Hepatocyte (in vitro differentiated cells): ENCODE data around the gene GPRIN1. TPM values are rescaled to one million over a fixed set of nuclear protein-coding genes. Genes with fewer than 3 reads are reported as not detected.
"Not testable (repeated sequence)": the region's sequence is repeated elsewhere in the genome, so short reads cannot be mapped to it uniquely, and the experiment has no call there.

Experiments used
- DNase-seq: peaks from one replicate; pipeline ENCODE4 v3.0.0-alpha.2; 2016; ENCODE audit warnings: low spot score
- H2AFZ ChIP-seq: fragments of 200-600 bp; sonication (generic); 2 replicates; pipeline ENCODE4 v1.6.0; 2016; ENCODE audit warnings: antibody characterized with exemption, mild to moderate bottlenecking
- H3K27ac ChIP-seq: fragments of 200-600 bp; sonication (generic); 2 replicates; pipeline ENCODE4 v1.5.1; 2016; ENCODE audit warnings: mild to moderate bottlenecking
- H3K27me3 ChIP-seq: fragments of 200-600 bp; sonication (generic); 2 replicates; pipeline ENCODE4 v1.6.1; 2016
- H3K36me3 ChIP-seq: fragments of 200-600 bp; sonication (generic); replicated peaks from 2 replicates; pipeline ENCODE4 v1.5.1; 2016; ENCODE audit warnings: low read depth; ENCODE audit not compliant: insufficient read depth
- H3K4me1 ChIP-seq: fragments of 200-600 bp; sonication (generic); 2 replicates; pipeline ENCODE4 v1.5.1; 2016; ENCODE audit warnings: mild to moderate bottlenecking, moderate library complexity; ENCODE audit not compliant: insufficient read depth
- H3K4me2 ChIP-seq: fragments of 200-600 bp; sonication (generic); 2 replicates; pipeline ENCODE4 v1.6.0; 2016
- H3K4me3 ChIP-seq: fragments of 200-600 bp; sonication (generic); 2 replicates; pipeline ENCODE4 v1.5.1; 2016; ENCODE audit warnings: mild to moderate bottlenecking
- H3K79me2 ChIP-seq: fragments of 200-600 bp; sonication (generic); 2 replicates; pipeline ENCODE4 v1.6.0; 2017; ENCODE audit warnings: mild to moderate bottlenecking
- H3K9me2 ChIP-seq: fragments of 200-600 bp; sonication (generic); replicated peaks from 2 replicates; pipeline ENCODE4 v1.6.0; 2017; ENCODE audit warnings: mild to moderate bottlenecking; ENCODE audit not compliant: insufficient read depth
- H3K9me3 ChIP-seq: fragments of 200-600 bp; sonication (generic); 2 replicates; pipeline ENCODE4 v1.5.1; 2016; ENCODE audit warnings: low read depth, mild to moderate bottlenecking
- H4K20me1 ChIP-seq: fragments of 200-600 bp; sonication (generic); 2 replicates; pipeline ENCODE4 v1.6.0; 2016; ENCODE audit warnings: mild to moderate bottlenecking; ENCODE audit not compliant: insufficient read depth, poor library complexity, severe bottlenecking
- CTCF ChIP-seq: fragments of 200-600 bp; sonication (generic); IDR thresholded peaks from 2 replicates; pipeline ENCODE4 v1.5.1; 2016; ENCODE audit warnings: antibody characterized with exemption, mild to moderate bottlenecking; ENCODE audit not compliant: poor library complexity
- EZH2 ChIP-seq: fragments of 200-600 bp; sonication (generic); IDR thresholded peaks from 2 replicates; pipeline ENCODE4 v1.6.1; 2016; ENCODE audit warnings: antibody characterized with exemption, mild to moderate bottlenecking, borderline replicate concordance
- EZH2phosphoT487 ChIP-seq: fragments of 200-600 bp; sonication (generic); IDR thresholded peaks from one replicate; pipeline ENCODE4 v1.6.1; 2018; ENCODE audit warnings: antibody characterized with exemption, mild to moderate bottlenecking, low read depth, moderate library complexity; ENCODE audit not compliant: unreplicated experiment, severe bottlenecking
- WGBS: methylation state at CpG from one replicate; pipeline ENCODE4 v1.1.6; 2016; ENCODE audit warnings: low lambda C conversion rate; ENCODE audit errors: missing lambda C conversion rate; 5-methylcytosine and 5-hydroxymethylcytosine counted together
- polyA plus RNA-seq: library from polyadenylated mRNA; unstranded; fragments of >200 nt; fragmentation: Nextera tagmentation; extraction: Ambion mirVana; gene quantifications from 2 replicates; pipeline ENCODE4 v1.2.1, GENCODE V29; 2016
- total RNA-seq: library from RNA; depleted of rRNA; stranded (reverse); fragments of >200 nt; gene quantifications from 2 replicates; pipeline ENCODE4 v1.2.3, GENCODE V29; 2014

GPRIN1 gene
- total and polyA plus RNA-seq, 2 experiments from 2014 or later = 1.6 to 2.2 TPM

- 89% methylated on average over 8 of the region's 8 CpGs for WGBS
- no peaks in the 10 kb centered on the region for H3K36me3 ChIP-seq
- no peaks in the 10 kb centered on the region for H3K9me3 ChIP-seq
- H3K27me3 ChIP-seq = no peaks in the 10 kb centered on the region
- no peak overlapping the region for H2AFZ ChIP-seq
- H3K4me1 ChIP-seq = no peaks in the 10 kb centered on the region
- H3K4me3 ChIP-seq = no peak overlapping the region
- no peak overlapping the region for H3K27ac ChIP-seq
- DNase-seq = no peak
- no peak for TF ChIP-seq CTCF
- no peak for TF ChIP-seq EZH2
- TF ChIP-seq EZH2phosphoT487 = no peak
- H4K20me1 ChIP-seq = no peaks in the 10 kb centered on the region
- no peaks in the 10 kb centered on the region for H3K79me2 ChIP-seq
- no peaks in the 10 kb centered on the region for H3K9me2 ChIP-seq
- H3K4me2 ChIP-seq = no peak overlapping the region
Measured at GRCh38 chr5:176594554-176594953, 15.4 kb downstream of the GPRIN1 start.

- WGBS = 89% methylated on average over 12 of the region's 12 CpGs
- no peak for DNase-seq
- Histone ChIP-seq H3K79me2 (no peaks in the 10 kb centered on the region), H4K20me1 (no peaks in the 10 kb centered on the region), H3K27me3 (no peaks in the 10 kb centered on the region), H3K4me2 (no peak overlapping the region), H3K9me3 (no peaks in the 10 kb centered on the region), H2AFZ (no peak overlapping the region), H3K4me3 (no peak overlapping the region), H3K9me2 (no peaks in the 10 kb centered on the region), H3K4me1 (no peaks in the 10 kb centered on the region), H3K36me3 (no peaks in the 10 kb centered on the region), H3K27ac (no peak overlapping the region)
- TF ChIP-seq EZH2 (no peak), EZH2phosphoT487 (no peak), CTCF (no peak)
Measured at GRCh38 chr5:176593273-176593869, 16.6 kb downstream of the GPRIN1 start.

GRCh38 chr5:176592573-176592972 lies 17.4 kb downstream of the GPRIN1 start:
- H3K36me3 ChIP-seq = no peaks in the 10 kb centered on the region
- no peak overlapping the region for H2AFZ ChIP-seq
- H3K9me3 ChIP-seq = no peaks in the 10 kb centered on the region
- H4K20me1 ChIP-seq = no peaks in the 10 kb centered on the region
- H3K27me3 ChIP-seq = no peaks in the 10 kb centered on the region
- no peak overlapping the region for H3K4me3 ChIP-seq
- 94% methylated on average over 3 of the region's 3 CpGs for WGBS
- TF ChIP-seq EZH2 (no peak), CTCF (no peak), EZH2phosphoT487 (no peak)
- H3K9me2 ChIP-seq = no peaks in the 10 kb centered on the region
- no peaks in the 10 kb centered on the region for H3K79me2 ChIP-seq
- no peaks in the 10 kb centered on the region for H3K4me1 ChIP-seq
- H3K27ac ChIP-seq = no peak overlapping the region
- no peak overlapping the region for H3K4me2 ChIP-seq
- DNase-seq = no peak

GRCh38 chr5:176591667-176592066 lies 18.3 kb downstream of the GPRIN1 start:
- not testable (repeated sequence) for H3K4me2 ChIP-seq, H3K36me3 ChIP-seq, H3K27me3 ChIP-seq, H3K9me2 ChIP-seq, H3K4me1 ChIP-seq, H2AFZ ChIP-seq, H3K9me3 ChIP-seq, DNase-seq, H3K79me2 ChIP-seq, H3K27ac ChIP-seq, H3K4me3 ChIP-seq, H4K20me1 ChIP-seq
- 33% methylated on average over 1 of the region's 2 CpGs for WGBS
